HEK293 (cell line): ENCODE results near the gene SEMA7A.
A peak's percentile ranks its signal among the peaks of the same experiment; 100 is the strongest.

Source experiments
- AEBP2 ChIP-seq: fragments of 450-650 bp; formaldehyde crosslinking; IDR thresholded peaks from 2 replicates; pipeline ENCODE4 v1.5.1; 2016; ENCODE audit warnings: missing biosample characterization, missing genetic modification characterization, borderline replicate concordance
- HOXC10 ChIP-seq: sonication (generic); formaldehyde crosslinking; IDR thresholded peaks from 2 replicates; pipeline ENCODE4 v1.8.1; 2023; ENCODE audit warnings: mild to moderate bottlenecking, missing genetic modification reagents
- SETDB1 ChIP-seq: IDR thresholded peaks from one replicate; pipeline ENCODE4 v1.6.1; 2017; ENCODE audit warnings: mild to moderate bottlenecking, low read length, moderate library complexity, mixed read lengths; ENCODE audit not compliant: insufficient read length
- SP3 ChIP-seq: fragments of 450-650 bp; formaldehyde crosslinking; IDR thresholded peaks from 2 replicates; pipeline ENCODE4 v1.5.1; 2016; ENCODE audit warnings: missing biosample characterization, missing genetic modification characterization
- ZBTB49 ChIP-seq: fragments of 450-650 bp; formaldehyde crosslinking; IDR thresholded peaks from 2 replicates; pipeline ENCODE4 v1.5.1; 2016; ENCODE audit warnings: missing biosample characterization, missing genetic modification characterization, low read depth
- ZNF155 ChIP-seq: fragments of 450-650 bp; formaldehyde crosslinking; IDR thresholded peaks from 2 replicates; pipeline ENCODE4 v1.5.1; 2016; ENCODE audit warnings: missing biosample characterization, missing genetic modification characterization
- ZNF18 ChIP-seq: fragments of 450-650 bp; formaldehyde crosslinking; IDR thresholded peaks from 2 replicates; pipeline ENCODE4 v1.5.1; 2016; ENCODE audit warnings: missing biosample characterization, missing genetic modification characterization
- ZNF2 ChIP-seq: fragments of 450-650 bp; formaldehyde crosslinking; IDR thresholded peaks from 2 replicates; pipeline ENCODE4 v1.5.1; 2016; ENCODE audit warnings: missing biosample characterization, missing genetic modification characterization
- ZNF248 ChIP-seq: fragments of 450-650 bp; formaldehyde crosslinking; IDR thresholded peaks from 2 replicates; pipeline ENCODE4 v1.5.1; 2017; ENCODE audit warnings: missing biosample characterization, missing genetic modification characterization
- ZNF26 ChIP-seq: fragments of 450-650 bp; formaldehyde crosslinking; IDR thresholded peaks from 2 replicates; pipeline ENCODE4 v1.5.1; 2016; ENCODE audit warnings: missing biosample characterization, missing genetic modification characterization
- ZNF514 ChIP-seq: fragments of 450-650 bp; formaldehyde crosslinking; IDR thresholded peaks from 2 replicates; pipeline ENCODE4 v1.5.1; 2016; ENCODE audit warnings: missing biosample characterization, missing genetic modification characterization
- ZNF585B ChIP-seq: fragments of 450-650 bp; formaldehyde crosslinking; IDR thresholded peaks from 2 replicates; pipeline ENCODE4 v1.5.1; 2016; ENCODE audit warnings: missing biosample characterization, missing genetic modification characterization
- ZNF654 ChIP-seq: fragments of 450-650 bp; formaldehyde crosslinking; IDR thresholded peaks from 2 replicates; pipeline ENCODE4 v1.5.1; 2016; ENCODE audit warnings: low read depth, missing biosample characterization, missing genetic modification characterization
- ZNF660 ChIP-seq: fragments of 450-650 bp; IDR thresholded peaks from 2 replicates; pipeline ENCODE4 v1.5.1; 2018; ENCODE audit warnings: missing biosample characterization, mild to moderate bottlenecking, missing genetic modification characterization
- TF ChIP-seq, protein P1 (sequence below): fragments of 450-650 bp; formaldehyde crosslinking; IDR thresholded peaks from 2 replicates; pipeline ENCODE4 v1.5.1; 2017; ENCODE audit warnings: missing biosample characterization, missing genetic modification characterization
- TF ChIP-seq, protein P2 (sequence below): fragments of 450-650 bp; formaldehyde crosslinking; IDR thresholded peaks from 2 replicates; pipeline ENCODE4 v1.5.1; 2016; ENCODE audit warnings: missing biosample characterization, missing genetic modification characterization
- TF ChIP-seq, protein P3 (sequence below): fragments of 450-650 bp; formaldehyde crosslinking; IDR thresholded peaks from 2 replicates; pipeline ENCODE4 v1.5.1; 2016; ENCODE audit warnings: missing biosample characterization, missing genetic modification characterization

SEMA7A gene

DNA sequence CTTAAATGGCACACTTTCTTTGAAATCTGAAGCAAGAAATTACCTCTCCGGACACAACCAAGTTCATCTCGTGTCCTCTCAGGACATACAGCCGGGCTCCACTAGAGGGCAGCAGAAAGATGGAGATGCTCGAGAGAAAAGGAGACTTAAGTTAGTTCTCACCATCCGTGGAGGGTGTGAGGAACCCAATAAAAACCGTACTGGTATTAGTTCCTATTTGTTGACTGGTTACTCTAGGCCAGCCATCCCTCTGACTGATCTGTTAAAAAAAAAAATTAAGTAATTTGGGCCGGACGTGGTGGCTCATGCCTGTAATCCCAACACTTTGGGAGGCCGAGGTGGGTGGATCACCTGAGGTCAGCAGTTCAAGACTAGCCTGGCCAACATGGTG, 58.5 kb downstream of the SEMA7A start (continued):
- TF ChIP-seq AEBP2 (tag by site-specific recombination): no peak
- TF ChIP-seq SETDB1: no peak
- TF ChIP-seq SP3 (tag by site-specific recombination): no peak
- no peak for TF ChIP-seq ZNF155 (tag by site-specific recombination)
- TF ChIP-seq ZBTB49: no peak
- TF ChIP-seq, protein P1, sequence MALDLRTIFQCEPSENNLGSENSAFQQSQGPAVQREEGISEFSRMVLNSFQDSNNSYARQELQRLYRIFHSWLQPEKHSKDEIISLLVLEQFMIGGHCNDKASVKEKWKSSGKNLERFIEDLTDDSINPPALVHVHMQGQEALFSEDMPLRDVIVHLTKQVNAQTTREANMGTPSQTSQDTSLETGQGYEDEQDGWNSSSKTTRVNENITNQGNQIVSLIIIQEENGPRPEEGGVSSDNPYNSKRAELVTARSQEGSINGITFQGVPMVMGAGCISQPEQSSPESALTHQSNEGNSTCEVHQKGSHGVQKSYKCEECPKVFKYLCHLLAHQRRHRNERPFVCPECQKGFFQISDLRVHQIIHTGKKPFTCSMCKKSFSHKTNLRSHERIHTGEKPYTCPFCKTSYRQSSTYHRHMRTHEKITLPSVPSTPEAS (tag by site-specific recombination): no peak
- TF ChIP-seq ZNF26 (tag by site-specific recombination): no peak
- TF ChIP-seq ZNF248: no peak
- TF ChIP-seq, protein P2, sequence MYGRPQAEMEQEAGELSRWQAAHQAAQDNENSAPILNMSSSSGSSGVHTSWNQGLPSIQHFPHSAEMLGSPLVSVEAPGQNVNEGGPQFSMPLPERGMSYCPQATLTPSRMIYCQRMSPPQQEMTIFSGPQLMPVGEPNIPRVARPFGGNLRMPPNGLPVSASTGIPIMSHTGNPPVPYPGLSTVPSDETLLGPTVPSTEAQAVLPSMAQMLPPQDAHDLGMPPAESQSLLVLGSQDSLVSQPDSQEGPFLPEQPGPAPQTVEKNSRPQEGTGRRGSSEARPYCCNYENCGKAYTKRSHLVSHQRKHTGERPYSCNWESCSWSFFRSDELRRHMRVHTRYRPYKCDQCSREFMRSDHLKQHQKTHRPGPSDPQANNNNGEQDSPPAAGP (tag by site-specific recombination): 0 out of 2 replicates have a peak, but pooled peaks have one; percentile 20
- TF ChIP-seq ZNF660 (tag by site-specific recombination): peak; percentile 71
- 0 out of 2 replicates have a peak, but pooled peaks have one; percentile 20 for TF ChIP-seq ZNF2 (tag by site-specific recombination)
- peak; percentile 73 for TF ChIP-seq ZNF654 (tag by site-specific recombination)
- TF ChIP-seq HOXC10 (CRISPR knock-in tag): no peak
- TF ChIP-seq ZNF585B (tag by site-specific recombination): no peak
- TF ChIP-seq ZNF18 (tag by site-specific recombination): peak; percentile 80
- TF ChIP-seq ZNF514 (tag by site-specific recombination): no peak
- TF ChIP-seq, protein P3, sequence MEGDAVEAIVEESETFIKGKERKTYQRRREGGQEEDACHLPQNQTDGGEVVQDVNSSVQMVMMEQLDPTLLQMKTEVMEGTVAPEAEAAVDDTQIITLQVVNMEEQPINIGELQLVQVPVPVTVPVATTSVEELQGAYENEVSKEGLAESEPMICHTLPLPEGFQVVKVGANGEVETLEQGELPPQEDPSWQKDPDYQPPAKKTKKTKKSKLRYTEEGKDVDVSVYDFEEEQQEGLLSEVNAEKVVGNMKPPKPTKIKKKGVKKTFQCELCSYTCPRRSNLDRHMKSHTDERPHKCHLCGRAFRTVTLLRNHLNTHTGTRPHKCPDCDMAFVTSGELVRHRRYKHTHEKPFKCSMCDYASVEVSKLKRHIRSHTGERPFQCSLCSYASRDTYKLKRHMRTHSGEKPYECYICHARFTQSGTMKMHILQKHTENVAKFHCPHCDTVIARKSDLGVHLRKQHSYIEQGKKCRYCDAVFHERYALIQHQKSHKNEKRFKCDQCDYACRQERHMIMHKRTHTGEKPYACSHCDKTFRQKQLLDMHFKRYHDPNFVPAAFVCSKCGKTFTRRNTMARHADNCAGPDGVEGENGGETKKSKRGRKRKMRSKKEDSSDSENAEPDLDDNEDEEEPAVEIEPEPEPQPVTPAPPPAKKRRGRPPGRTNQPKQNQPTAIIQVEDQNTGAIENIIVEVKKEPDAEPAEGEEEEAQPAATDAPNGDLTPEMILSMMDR: peak; percentile 80
